GM12878 (cell line): ENCODE results near the gene SLFNL1. TPM values are rescaled to one million over a fixed set of nuclear protein-coding genes. Genes with fewer than 3 reads are reported as not detected.

Source experiments
- ATAC-seq: fragments of 200-7000 bp; cut with Tn5 transposase; 3 replicates; pipeline ENCODE4 v1.9.1; 2020; ENCODE audit warnings: mild to moderate bottlenecking, moderate library complexity
- Bru-seq: library from RNA; stranded (reverse); fragments of 400-500 nt; gene quantifications from one replicate; lab custom pipeline; 2021; lab: Mats Ljungman, UMichigan
- BruChase-seq, 2 experiments: library from RNA; stranded (reverse); fragments of 400-500 nt; gene quantifications; one replicate each; lab custom pipeline; 2021; lab: Mats Ljungman, UMichigan
- BruUV-seq: library from RNA; stranded (reverse); fragments of 400-500 nt; replicated peaks from 2 replicates; lab custom pipeline; 2021; lab: Mats Ljungman, UMichigan
- CTCF ChIA-PET: fragments of 300-600 bp; sonication (Branson Sonifier 250); formaldehyde crosslinking; extraction: SDS; loops from one replicate; lab custom pipeline; 2021; ENCODE audit warnings: inconsistent platforms; lab: Yijun Ruan, JAX
- POLR2A ChIA-PET: fragments of 350-600 bp; formaldehyde crosslinking; extraction: SDS; loops from one replicate; lab custom pipeline; 2021; ENCODE audit warnings: inconsistent platforms; lab: Charles Lee
- RAD21 ChIA-PET: fragments of 300-600 bp; sonication (Branson Sonifier 250); formaldehyde crosslinking; loops from one replicate; lab custom pipeline; 2023; ENCODE audit warnings: antibody characterized with exemption; ENCODE audit not compliant: unreplicated experiment; lab: Charles Lee
- SMC1A ChIA-PET: fragments of 300-600 bp; sonication (Branson Sonifier 250); formaldehyde crosslinking; loops from one replicate; lab custom pipeline; 2023; ENCODE audit not compliant: unreplicated experiment, uncharacterized antibody; lab: Charles Lee
- DNase-seq: peaks from one replicate; pipeline ENCODE4 v3.0.0-alpha.2; 2011; ENCODE audit warnings: low read depth, low spot score
- FAIRE-seq: peaks from 3 replicates; lab custom pipeline; 2011; peaks lifted over from hg19 to GRCh38; lab: Jason Lieb, UNC
- H2AFZ ChIP-seq: 2 replicates; pipeline ENCODE4 v1.6.0; 2011; ENCODE audit warnings: low read depth, low read length, control low read depth; ENCODE audit not compliant: control insufficient read depth
- H3K27ac ChIP-seq: 2 replicates; pipeline ENCODE4 v1.5.1; 2011; ENCODE audit warnings: control low read depth; ENCODE audit not compliant: control insufficient read depth, insufficient read depth
- H3K27me3 ChIP-seq, 2 experiments: replicated peaks in 1 of 2; 2 replicates each; pipeline versions ENCODE4 v1.6.0 to v1.6.1; 2011; ENCODE audit warnings: low read length in 1 of 2; ENCODE audit not compliant: control insufficient read depth in 2 of 2, insufficient read depth in 2 of 2
- H3K36me3 ChIP-seq, 2 experiments: 2 replicates each; pipeline ENCODE4 v1.5.1; 2011; ENCODE audit warnings: low read length in 1 of 2; ENCODE audit not compliant: control insufficient read depth in 2 of 2, insufficient read depth in 2 of 2
- H3K4me1 ChIP-seq: 2 replicates; pipeline ENCODE4 v1.6.1; 2011; ENCODE audit warnings: mild to moderate bottlenecking, low read length, moderate library complexity, mixed read lengths; ENCODE audit not compliant: control insufficient read depth, insufficient read depth
- H3K4me2 ChIP-seq: 2 replicates; pipeline ENCODE4 v1.6.0; 2011; ENCODE audit warnings: control low read depth; ENCODE audit not compliant: control insufficient read depth, insufficient read depth
- H3K4me3 ChIP-seq: fragments of 200-600 bp; sonication (generic); 2 replicates; pipeline ENCODE4 v1.5.1; 2016
- H3K79me2 ChIP-seq: 2 replicates; pipeline ENCODE4 v1.6.0; 2011; ENCODE audit warnings: low read length; ENCODE audit not compliant: control insufficient read depth, insufficient read depth
- H3K9ac ChIP-seq: 2 replicates; pipeline ENCODE4 v1.8.0; 2011; ENCODE audit warnings: low read length, control low read depth, mixed read lengths; ENCODE audit not compliant: control insufficient read depth, insufficient read depth
- H3K9me3 ChIP-seq: replicated peaks from 3 replicates; pipeline ENCODE4 v1.5.1; 2011; ENCODE audit warnings: mild to moderate bottlenecking, low read length; ENCODE audit not compliant: control insufficient read depth, insufficient read depth
- H4K20me1 ChIP-seq: 2 replicates; pipeline ENCODE4 v1.6.0; 2011; ENCODE audit not compliant: control insufficient read depth, insufficient read depth
- ESRRA ChIP-seq: IDR thresholded peaks from 2 replicates; pipeline ENCODE4 v1.6.1; 2012; ENCODE audit warnings: mild to moderate bottlenecking, low read length, improper control_type of control experiment
- FOXM1 ChIP-seq: IDR thresholded peaks from 2 replicates; pipeline ENCODE4 v1.6.1; 2012; ENCODE audit warnings: low read depth, mild to moderate bottlenecking, inconsistent platforms, low read length, moderate library complexity
- IKZF1 ChIP-seq: fragments of 450-650 bp; conservative IDR thresholded peaks from 2 replicates; pipeline ENCODE4 v1.6.1; 2017; ENCODE audit warnings: antibody characterized with exemption, mild to moderate bottlenecking
- LARP7 ChIP-seq: fragments of 450-650 bp; IDR thresholded peaks from 2 replicates; pipeline ENCODE4 v1.6.1; 2017; ENCODE audit warnings: mild to moderate bottlenecking
- POLR2A ChIP-seq: IDR thresholded peaks from 2 replicates; pipeline ENCODE4 v1.6.1; 2011; ENCODE audit warnings: low read depth, mild to moderate bottlenecking, low read length
- RFX5 ChIP-seq: IDR thresholded peaks from 2 replicates; pipeline ENCODE4 v1.6.1; 2011; ENCODE audit warnings: low read depth, low read length, improper control_type of control experiment
- WGBS: methylation state at CpG from one replicate; pipeline ENCODE4 v1.1.6; 2016; ENCODE audit warnings: low lambda C conversion rate; ENCODE audit not compliant: insufficient replicate concordance, insufficient coverage; ENCODE audit errors: missing lambda C conversion rate; 5-methylcytosine and 5-hydroxymethylcytosine counted together
- in situ Hi-C: fragments of 300-500 bp; cut with MboI; formaldehyde crosslinking; loops from 9 replicates; pipeline ENCODE4 v1.14.3; 2018; ENCODE audit warnings: mixed read lengths
- intact Hi-C: fragments of 100-400 bp; cut with micrococcal nuclease; formaldehyde crosslinking; loops from one replicate; pipeline ENCODE4 v1.14.2; 2022; ENCODE audit not compliant: unreplicated experiment
- long read RNA-seq, 2 experiments: library from polyadenylated mRNA; unstranded; transcript quantifications; one replicate each; pipeline ENCODE4 v2.0.0, GENCODE V29; 2019 to 2020
- polyA minus RNA-seq, 3 experiments: library from RNA; depleted of rRNA, polyadenylated mRNA; stranded (reverse); fragments of >200 nt; gene quantifications; 2 replicates each; pipeline ENCODE4 v1.2.3, GENCODE V29; 2011
- polyA plus RNA-seq, 11 experiments: library from polyadenylated mRNA; depleted of rRNA in 4 of 11; unstranded in 6 of 11; stranded (reverse) in 5 of 11; fragments of >200 nt; fragmentation: Nextera tagmentation in 4 of 11; fragmentation: Illumina TruSeq in 1 of 11; extraction: Ambion mirVana in 4 of 11; extraction: Trizol in 1 of 11; gene quantifications; 1 replicate in 1 of 11; 2 replicates in 10 of 11; pipeline versions ENCODE4 v1.2.1 to v1.2.3, GENCODE V29; 2011 to 2016; ENCODE audit warnings: inconsistent platforms in 2 of 11, missing spikeins in 2 of 11, low read depth in 1 of 11
- total RNA-seq, 4 experiments: library from RNA; depleted of rRNA in 3 of 4; stranded (reverse); fragments of >200 nt in 3 of 4; fragmentation: Illumina TruSeq in 1 of 4; extraction: Trizol in 1 of 4; gene quantifications; 2 replicates each; pipeline versions ENCODE4 v1.2.1 to v1.2.3, GENCODE V29; 2013 to 2021
- TF ChIP-seq, protein P1 (sequence below), 3 experiments: IDR thresholded peaks in 2 of 3; conservative IDR thresholded peaks in 1 of 3; 2 replicates each; pipeline ENCODE4 v1.5.1; 2011; ENCODE audit warnings: low read depth in 3 of 3, low read length in 3 of 3, mild to moderate bottlenecking in 3 of 3, control low read depth in 2 of 3, moderate library complexity in 2 of 3, inconsistent platforms in 1 of 3, mixed read lengths in 1 of 3; ENCODE audit not compliant: control insufficient read depth in 2 of 3, insufficient read depth in 1 of 3; ENCODE audit errors: extremely low read depth in 1 of 3
- TF ChIP-seq, protein P2 (sequence below): fragments of 450-650 bp; IDR thresholded peaks from 2 replicates; pipeline ENCODE4 v1.6.1; 2017; ENCODE audit warnings: mild to moderate bottlenecking
- TF ChIP-seq, protein P3 (sequence below): IDR thresholded peaks from 2 replicates; pipeline ENCODE4 v1.6.1; 2012; ENCODE audit warnings: low read depth, low read length, improper control_type of control experiment

SLFNL1 gene
- 4.3 and 4.8 TPM in 2 replicates for total RNA-seq (2013; cell fraction: nucleolus; rRNA removed)
- total RNA-seq (2014; rRNA removed) (0.11 and 0.22 TPM in 2 replicates), total RNA-seq (2014; rRNA removed; fragmentation: Illumina TruSeq; extraction: Trizol) (0.13 and 0.23 TPM in 2 replicates), total RNA-seq (2021) (0.18 and 0.24 TPM in 2 replicates), polyA plus RNA-seq (2011; rRNA removed) (0.16 and 0.18 TPM in 2 replicates), polyA plus RNA-seq (2014; fragmentation: Illumina TruSeq; extraction: Trizol) (0.10 TPM in 1 of 2 replicates, not detected in the other), polyA plus RNA-seq (2014; fragmentation: Nextera tagmentation; extraction: Ambion mirVana) (not detected), polyA plus RNA-seq (2014; rRNA removed) (0.05 and 0.20 TPM in 2 replicates), polyA plus RNA-seq (2016; fragmentation: Nextera tagmentation; extraction: Ambion mirVana) (under 1 TPM; 0.55 to 0.98 TPM), polyA minus RNA-seq (2011; rRNA and poly(A)+ RNA removed) (0.59 and 1.3 TPM in 2 replicates), Bru-seq, nascent RNA (percentile 39 among the genes with signal in this experiment), BruChase-seq, experiment 1, labeled RNA remaining after a 6-hour chase (percentile 46 among the genes with signal in this experiment), BruChase-seq, experiment 2, labeled RNA remaining after a 2-hour chase (percentile 48 among the genes with signal in this experiment)
- polyA plus RNA-seq (2011; ENCODE audit: low read depth) = 0.12 TPM
- 0.12 and 0.19 TPM in 2 replicates for polyA plus RNA-seq (2011; cell fraction: cytosol; rRNA removed)
- 1.1 and 1.2 TPM in 2 replicates for polyA plus RNA-seq (2011; cell fraction: nucleus; rRNA removed)
- 0.17 and 0.46 TPM in 2 replicates for polyA plus RNA-seq (2012)
- polyA minus RNA-seq (2011; cell fraction: cytosol; rRNA and poly(A)+ RNA removed) = not detected in 2 replicates
- 1.6 and 3.3 TPM in 2 replicates for polyA minus RNA-seq (2011; cell fraction: nucleus; rRNA and poly(A)+ RNA removed)
- long read RNA-seq, experiment 1, partial matches to known transcripts = 0 of 1 reads
- long read RNA-seq, experiment 1, other reads (novel, unspliced or antisense) = 1 of 1 reads
- long read RNA-seq, experiment 2, partial matches to known transcripts = 0 of 8 reads
- long read RNA-seq, experiment 2, other reads (novel, unspliced or antisense) = 8 of 8 reads

DNA sequence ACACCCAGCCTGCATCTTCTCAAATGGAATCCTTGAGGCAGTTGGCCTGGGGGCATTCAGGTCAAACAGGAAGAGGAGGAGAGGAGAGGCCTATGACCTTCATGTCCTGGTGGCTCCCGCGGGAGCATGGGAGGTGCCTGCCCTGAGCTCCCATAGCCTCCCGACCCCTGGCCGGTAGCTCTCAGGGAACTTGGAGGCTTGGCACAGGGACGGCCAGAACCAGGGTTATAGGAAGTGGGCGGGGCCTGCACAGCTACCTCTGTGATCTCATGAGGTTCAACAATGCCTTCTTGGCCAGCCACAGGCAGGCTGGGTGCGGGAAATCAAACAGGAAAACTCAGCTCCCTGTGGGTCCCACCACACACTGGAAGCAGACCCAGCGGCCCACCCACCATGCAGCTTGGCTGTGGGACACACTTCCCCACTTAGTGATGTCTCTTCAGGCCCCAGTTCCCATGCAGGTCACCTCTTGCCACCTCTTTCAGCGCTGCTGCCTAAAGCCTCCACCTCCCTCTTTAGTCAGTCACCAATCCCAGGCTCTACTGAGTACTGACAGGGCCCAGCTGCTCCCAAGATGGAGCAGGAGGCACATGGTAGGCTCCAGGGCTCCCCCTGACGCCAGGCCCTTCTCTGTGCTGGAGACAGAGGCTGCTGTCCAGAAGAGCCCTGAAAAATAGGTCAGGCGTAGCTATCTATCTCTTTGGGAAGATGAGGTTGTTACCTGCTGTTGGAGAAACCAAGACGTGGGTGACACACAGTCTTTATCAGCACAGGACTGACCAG, at the start of gene SLFNL1:
SLFNL1 (minus strand) TSS at position 200 of the 783 bp plus-strand sequence. CDS start 1,065 bp downstream, outside the sequence.
- TF ChIP-seq LARP7 (no peak), FOXM1 (no peak), RFX5 (no peak), POLR2A (peak; percentile 59; the same call in 1 of the 2 replicates), ESRRA (no peak), IKZF1 (no peak)
- TF ChIP-seq, protein P1, sequence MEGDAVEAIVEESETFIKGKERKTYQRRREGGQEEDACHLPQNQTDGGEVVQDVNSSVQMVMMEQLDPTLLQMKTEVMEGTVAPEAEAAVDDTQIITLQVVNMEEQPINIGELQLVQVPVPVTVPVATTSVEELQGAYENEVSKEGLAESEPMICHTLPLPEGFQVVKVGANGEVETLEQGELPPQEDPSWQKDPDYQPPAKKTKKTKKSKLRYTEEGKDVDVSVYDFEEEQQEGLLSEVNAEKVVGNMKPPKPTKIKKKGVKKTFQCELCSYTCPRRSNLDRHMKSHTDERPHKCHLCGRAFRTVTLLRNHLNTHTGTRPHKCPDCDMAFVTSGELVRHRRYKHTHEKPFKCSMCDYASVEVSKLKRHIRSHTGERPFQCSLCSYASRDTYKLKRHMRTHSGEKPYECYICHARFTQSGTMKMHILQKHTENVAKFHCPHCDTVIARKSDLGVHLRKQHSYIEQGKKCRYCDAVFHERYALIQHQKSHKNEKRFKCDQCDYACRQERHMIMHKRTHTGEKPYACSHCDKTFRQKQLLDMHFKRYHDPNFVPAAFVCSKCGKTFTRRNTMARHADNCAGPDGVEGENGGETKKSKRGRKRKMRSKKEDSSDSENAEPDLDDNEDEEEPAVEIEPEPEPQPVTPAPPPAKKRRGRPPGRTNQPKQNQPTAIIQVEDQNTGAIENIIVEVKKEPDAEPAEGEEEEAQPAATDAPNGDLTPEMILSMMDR (IDR thresholded peaks at IDR 0.05 in 2 of 3, conservative IDR thresholded peaks at IDR 0.05 in 1 of 3; ENCODE audit: control insufficient read depth in 2 of 3, extremely low read depth in 1 of 3, insufficient read depth in 1 of 3, low read depth in 3 of 3, low read length in 3 of 3) = no peak
- TF ChIP-seq, protein P2, sequence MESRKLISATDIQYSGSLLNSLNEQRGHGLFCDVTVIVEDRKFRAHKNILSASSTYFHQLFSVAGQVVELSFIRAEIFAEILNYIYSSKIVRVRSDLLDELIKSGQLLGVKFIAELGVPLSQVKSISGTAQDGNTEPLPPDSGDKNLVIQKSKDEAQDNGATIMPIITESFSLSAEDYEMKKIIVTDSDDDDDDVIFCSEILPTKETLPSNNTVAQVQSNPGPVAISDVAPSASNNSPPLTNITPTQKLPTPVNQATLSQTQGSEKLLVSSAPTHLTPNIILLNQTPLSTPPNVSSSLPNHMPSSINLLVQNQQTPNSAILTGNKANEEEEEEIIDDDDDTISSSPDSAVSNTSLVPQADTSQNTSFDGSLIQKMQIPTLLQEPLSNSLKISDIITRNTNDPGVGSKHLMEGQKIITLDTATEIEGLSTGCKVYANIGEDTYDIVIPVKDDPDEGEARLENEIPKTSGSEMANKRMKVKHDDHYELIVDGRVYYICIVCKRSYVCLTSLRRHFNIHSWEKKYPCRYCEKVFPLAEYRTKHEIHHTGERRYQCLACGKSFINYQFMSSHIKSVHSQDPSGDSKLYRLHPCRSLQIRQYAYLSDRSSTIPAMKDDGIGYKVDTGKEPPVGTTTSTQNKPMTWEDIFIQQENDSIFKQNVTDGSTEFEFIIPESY = no peak
- TF ChIP-seq, protein P3, sequence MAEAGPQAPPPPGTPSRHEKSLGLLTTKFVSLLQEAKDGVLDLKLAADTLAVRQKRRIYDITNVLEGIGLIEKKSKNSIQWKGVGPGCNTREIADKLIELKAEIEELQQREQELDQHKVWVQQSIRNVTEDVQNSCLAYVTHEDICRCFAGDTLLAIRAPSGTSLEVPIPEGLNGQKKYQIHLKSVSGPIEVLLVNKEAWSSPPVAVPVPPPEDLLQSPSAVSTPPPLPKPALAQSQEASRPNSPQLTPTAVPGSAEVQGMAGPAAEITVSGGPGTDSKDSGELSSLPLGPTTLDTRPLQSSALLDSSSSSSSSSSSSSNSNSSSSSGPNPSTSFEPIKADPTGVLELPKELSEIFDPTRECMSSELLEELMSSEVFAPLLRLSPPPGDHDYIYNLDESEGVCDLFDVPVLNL = no peak
- FAIRE-seq (no peak), DNase-seq (no peak), ATAC-seq (peak; percentile 10; the same call in 2 of the 3 replicates)
- ChIA-PET POLR2A (no interaction called here), SMC1A (interaction anchor here (0.6 to 0.9 kb wide), 2 partner anchors 29 to 218 kb away, joined by 3 read pairs; no protein-coding TSS in a partner anchor), CTCF (interaction anchor here (1.2 kb wide), 1 partner anchor 69 kb away, joined by 4 read pairs; no protein-coding TSS in a partner anchor), RAD21 (no interaction called here)
- Histone ChIP-seq H2AFZ (no peak within 1 kb of the TSS), H3K4me2 (no peak within 1 kb of the TSS), H3K27me3 (no peaks in the 10 kb centered on the region), H3K4me3 (no peak within 1 kb of the TSS), H3K9ac (no peak within 1 kb of the TSS), H3K4me1 (no peaks in the 10 kb centered on the region), H3K27ac (no peak within 1 kb of the TSS), H3K9me3 (no peaks in the 10 kb centered on the region), H4K20me1 (no peaks in the 10 kb centered on the region), H3K79me2 (no peaks in the 10 kb centered on the region), H3K36me3 (peaks cover 0 to 13% of the 10 kb centered on the region in 2 experiments; a peak in 2 of 4 replicates)
- WGBS = 66% methylated on average over 12 of the region's 12 CpGs
- in situ Hi-C loops = no loop called here
- intact Hi-C loops = no loop called here
- no TSS peak for BruUV-seq
